ENCODE results near the gene ADORA3. TPM values are rescaled to one million over a fixed set of nuclear protein-coding genes. Genes with fewer than 3 reads are reported as not detected.
A peak's percentile ranks its signal among the peaks of the same experiment; 100 is the strongest.

Gene ADORA3
- total and polyA plus RNA-seq, 8 donors, result 0.32 to 7.3 (median 1.2) TPM

DNA sequence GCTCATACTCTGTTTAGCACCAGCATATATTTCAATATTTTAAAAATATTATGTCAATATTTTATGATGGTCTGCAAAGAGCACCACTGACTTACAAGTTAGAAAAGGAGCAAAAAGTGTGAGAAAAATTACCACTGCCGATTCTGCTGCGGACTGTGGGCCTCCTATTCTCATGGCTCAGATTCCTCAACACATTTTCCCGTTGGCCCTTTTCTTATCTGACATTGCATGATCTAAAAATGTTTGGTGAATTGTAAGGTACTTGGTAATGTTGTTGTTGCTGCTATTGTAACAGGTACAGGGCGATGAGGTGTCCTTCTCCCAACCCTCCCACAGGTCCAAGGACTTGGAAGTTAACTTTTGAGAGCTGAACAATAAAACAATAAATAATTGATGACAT is 28.9 kb downstream of the ADORA3 start:
- FAIRE-seq, result no peak

DNA sequence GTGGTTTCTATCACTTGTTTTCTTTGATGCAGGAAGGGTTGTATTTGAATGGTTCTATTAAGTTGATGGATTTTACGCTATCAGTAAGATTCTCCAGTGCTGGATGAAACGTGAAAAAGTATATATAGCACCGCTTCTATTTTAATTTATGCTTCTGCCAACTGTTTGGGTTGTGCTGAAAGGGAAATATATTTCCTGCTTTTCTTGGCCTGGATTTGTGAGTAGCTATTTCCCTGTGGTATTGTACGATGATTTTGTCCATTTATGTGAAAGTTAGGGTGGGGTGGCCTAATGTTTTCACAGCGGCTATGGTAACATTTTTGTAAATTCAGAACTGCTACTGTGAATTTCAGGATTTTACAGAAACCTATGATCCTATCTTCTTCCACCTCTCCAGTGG is 29.3 kb downstream of the ADORA3 start:
- intact Hi-C loops (cut with DNase I), result no loop called here
- TF ChIP-seq, protein P1, sequence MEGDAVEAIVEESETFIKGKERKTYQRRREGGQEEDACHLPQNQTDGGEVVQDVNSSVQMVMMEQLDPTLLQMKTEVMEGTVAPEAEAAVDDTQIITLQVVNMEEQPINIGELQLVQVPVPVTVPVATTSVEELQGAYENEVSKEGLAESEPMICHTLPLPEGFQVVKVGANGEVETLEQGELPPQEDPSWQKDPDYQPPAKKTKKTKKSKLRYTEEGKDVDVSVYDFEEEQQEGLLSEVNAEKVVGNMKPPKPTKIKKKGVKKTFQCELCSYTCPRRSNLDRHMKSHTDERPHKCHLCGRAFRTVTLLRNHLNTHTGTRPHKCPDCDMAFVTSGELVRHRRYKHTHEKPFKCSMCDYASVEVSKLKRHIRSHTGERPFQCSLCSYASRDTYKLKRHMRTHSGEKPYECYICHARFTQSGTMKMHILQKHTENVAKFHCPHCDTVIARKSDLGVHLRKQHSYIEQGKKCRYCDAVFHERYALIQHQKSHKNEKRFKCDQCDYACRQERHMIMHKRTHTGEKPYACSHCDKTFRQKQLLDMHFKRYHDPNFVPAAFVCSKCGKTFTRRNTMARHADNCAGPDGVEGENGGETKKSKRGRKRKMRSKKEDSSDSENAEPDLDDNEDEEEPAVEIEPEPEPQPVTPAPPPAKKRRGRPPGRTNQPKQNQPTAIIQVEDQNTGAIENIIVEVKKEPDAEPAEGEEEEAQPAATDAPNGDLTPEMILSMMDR (IDR thresholded peaks at IDR 0.05), result no peak
- Histone ChIP-seq H3K4me3 (peak overlapping the region in 1 of 4 donors; percentile 1), H3K27ac (peak overlapping the region in 1 of 4 donors; percentile 8), H3K36me3 (no peaks in the 10 kb centered on the region), H3K4me1 (no peaks in the 10 kb centered on the region), H3K9me3 (no peaks in the 10 kb centered on the region), H3K27me3 (no peaks in the 10 kb centered on the region)
- ATAC-seq (no peak), DNase-seq (no peak), FAIRE-seq (no peak)
- 84% methylated on average over 5 of the region's 5 CpGs for WGBS, 2 donors

More for the DNA sequence above, 28.9 kb downstream of the ADORA3 start:
- intact Hi-C loops (cut with DNase I), result no loop called here
- WGBS, 2 donors, result 78% methylated on average over 4 of the region's 4 CpGs
- no peaks in the 10 kb centered on the region for H3K9me3 ChIP-seq
- no peaks in the 10 kb centered on the region for H3K36me3 ChIP-seq
- no peak for DNase-seq
- peak overlapping the region in 1 of 4 donors; percentile 1 for H3K4me3 ChIP-seq
- TF ChIP-seq, protein P1 (IDR thresholded peaks at IDR 0.05), result no peak
- H3K4me1 ChIP-seq, result no peaks in the 10 kb centered on the region
- no peak for ATAC-seq
- H3K27me3 ChIP-seq, result no peaks in the 10 kb centered on the region
- H3K27ac ChIP-seq, result peak overlapping the region in 1 of 4 donors; percentile 8

DNA sequence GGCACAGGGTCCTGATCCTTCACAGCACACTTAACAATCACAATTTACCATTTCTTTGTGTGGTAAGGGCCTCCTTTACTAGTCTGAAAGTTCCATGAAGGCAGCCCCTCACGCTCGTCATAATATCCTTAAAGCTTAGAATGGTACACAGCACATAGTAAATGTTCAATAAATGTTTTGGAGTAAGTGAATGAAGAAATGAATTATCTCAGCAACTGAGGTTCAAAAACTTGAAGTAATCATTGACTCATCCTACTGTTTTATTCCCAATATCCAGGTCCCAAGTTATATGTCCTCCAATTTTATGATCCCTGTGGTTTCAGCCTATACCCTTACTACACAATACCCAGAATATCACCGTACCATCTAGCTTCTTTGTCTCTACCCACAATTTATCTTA is 31.9 kb downstream of the ADORA3 start:
- peaks cover 0 to 7% (median 0%) of the 10 kb centered on the region in 3 donors for H3K4me1 ChIP-seq
- no peak for ATAC-seq
- WGBS, 2 donors, result 95 to 98% methylated on average over 3 of the region's 3 CpGs
- no peaks in the 10 kb centered on the region for H3K27me3 ChIP-seq
- DNase-seq, result no peak
- FAIRE-seq, result no peak
- intact Hi-C loops (cut with DNase I), result no loop called here
- H3K9me3 ChIP-seq, result no peaks in the 10 kb centered on the region
- no peaks in the 10 kb centered on the region for H3K36me3 ChIP-seq
- no peak overlapping the region for H3K4me3 ChIP-seq
- H3K27ac ChIP-seq, result no peak overlapping the region
- TF ChIP-seq, protein P1 (IDR thresholded peaks at IDR 0.05), result no peak

DNA sequence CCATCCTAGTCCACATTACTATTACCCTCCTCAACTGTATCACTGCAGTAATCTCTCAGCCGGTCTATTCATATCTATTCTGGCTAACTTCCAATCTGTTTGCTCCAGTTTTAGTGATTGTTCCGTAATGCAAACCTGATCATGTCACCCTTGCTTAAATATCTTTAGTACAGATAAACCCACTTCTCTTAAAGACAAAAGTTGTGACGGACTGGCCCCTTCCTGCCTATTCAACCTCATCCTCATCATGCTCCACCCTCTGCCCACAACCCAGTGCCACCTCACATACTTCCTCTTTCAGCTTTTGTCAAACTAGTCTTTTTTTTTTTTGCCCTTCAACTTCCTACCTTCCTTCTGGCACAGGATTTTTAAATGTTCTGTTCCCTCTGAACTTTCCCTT is 32.4 kb downstream of the ADORA3 start:
- no peak overlapping the region for H3K27ac ChIP-seq
- TF ChIP-seq, protein P1 (IDR thresholded peaks at IDR 0.05), result no peak
- peaks cover 0 to 7% (median 0%) of the 10 kb centered on the region in 3 donors for H3K4me1 ChIP-seq
- intact Hi-C loops (cut with DNase I), result no loop called here
- no peaks in the 10 kb centered on the region for H3K9me3 ChIP-seq
- ATAC-seq (peak in 3 of 4 donors; percentile 45 to 82 (median 63)), DNase-seq (peak in 1 of 6 donors; percentile 51), FAIRE-seq (no peak)
- WGBS, 2 donors, result 65 to 66% methylated on average over 3 of the region's 3 CpGs
- H3K27me3 ChIP-seq, result no peaks in the 10 kb centered on the region
- no peaks in the 10 kb centered on the region for H3K36me3 ChIP-seq
- no peak overlapping the region for H3K4me3 ChIP-seq

DNA sequence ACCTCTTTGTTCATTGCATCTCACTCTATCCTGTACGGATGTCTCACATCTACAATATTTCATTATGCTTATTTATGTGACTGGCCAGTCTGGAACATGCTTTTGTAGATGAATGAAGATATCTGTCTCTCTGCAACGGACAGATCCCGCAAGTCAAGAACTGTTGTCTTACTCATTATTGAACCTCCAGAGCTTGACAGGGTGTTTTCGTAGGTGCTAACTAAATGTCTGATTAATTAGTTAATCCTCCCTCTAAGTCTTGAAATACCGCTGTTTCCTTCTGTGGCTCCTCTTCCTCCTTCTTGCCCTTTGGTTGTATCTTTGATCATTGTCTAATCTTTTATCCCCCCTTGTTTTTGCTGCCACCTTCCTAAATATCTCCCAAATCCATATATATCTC is 32.8 kb downstream of the ADORA3 start:
- peaks cover 0 to 7% (median 0%) of the 10 kb centered on the region in 3 donors for H3K4me1 ChIP-seq
- no peak overlapping the region for H3K27ac ChIP-seq
- no peaks in the 10 kb centered on the region for H3K36me3 ChIP-seq
- H3K4me3 ChIP-seq, result no peak overlapping the region
- intact Hi-C loops (cut with DNase I), result no loop called here
- WGBS, 2 donors, result 86 to 92% methylated on average over 5 of the region's 5 CpGs
- H3K27me3 ChIP-seq, result no peaks in the 10 kb centered on the region
- no peak for FAIRE-seq
- no peak for ATAC-seq
- no peaks in the 10 kb centered on the region for H3K9me3 ChIP-seq
- DNase-seq, result no peak
- TF ChIP-seq, protein P1 (IDR thresholded peaks at IDR 0.05), result no peak
